IMR-90 (cell line): Measurements from ENCODE around the gene NELL1. TPM values are rescaled to one million over a fixed set of nuclear protein-coding genes. Genes with fewer than 3 reads are reported as not detected.

Experiments
- ATAC-seq: fragments of 200-7000 bp; cut with Tn5 transposase; 2 replicates; pipeline ENCODE4 v1.9.1; 2020; ENCODE audit warnings: low read depth, mild to moderate bottlenecking, moderate library complexity
- BruUV-seq: library from RNA; stranded (reverse); fragments of 400-500 nt; replicated peaks from 2 replicates; lab custom pipeline; 2021; lab: Mats Ljungman, UMichigan
- CTCF ChIA-PET: fragments of 300-600 bp; formaldehyde crosslinking; extraction: SDS; loops from one replicate; lab custom pipeline; 2021; ENCODE audit warnings: antibody characterized with exemption; lab: Yijun Ruan, JAX
- POLR2A ChIA-PET: fragments of 300-600 bp; sonication (Branson Sonifier 250); formaldehyde crosslinking; loops from one replicate; lab custom pipeline; 2022; ENCODE audit warnings: antibody characterized with exemption; ENCODE audit not compliant: unreplicated experiment; lab: Charles Lee
- DNase-seq: peaks from one replicate; pipeline ENCODE4 v3.0.0; 2013
- H2AFZ ChIP-seq: replicated peaks from 2 replicates; pipeline ENCODE3; 2013; ENCODE audit warnings: low read length, mild to moderate bottlenecking; ENCODE audit not compliant: poor library complexity
- H2AK5ac ChIP-seq: 2 replicates; pipeline ENCODE4 v1.6.1; 2013; ENCODE audit warnings: low read depth, low read length, inconsistent platforms
- H2AK9ac ChIP-seq: replicated peaks from 2 replicates; pipeline ENCODE3; 2013; ENCODE audit warnings: mild to moderate bottlenecking, low read depth, low read length, moderate library complexity; ENCODE audit not compliant: poor library complexity
- H2BK120ac ChIP-seq: 2 replicates; pipeline ENCODE4 v1.6.1; 2013; ENCODE audit warnings: low read depth, low read length, inconsistent platforms
- H2BK15ac ChIP-seq: 3 replicates; pipeline ENCODE4 v1.6.1; 2013; ENCODE audit warnings: low read depth, low read length, inconsistent platforms
- H2BK20ac ChIP-seq: 2 replicates; pipeline ENCODE4 v1.6.1; 2013; ENCODE audit warnings: low read depth, mild to moderate bottlenecking, inconsistent platforms, low read length, moderate library complexity
- H2BK5ac ChIP-seq: 2 replicates; pipeline ENCODE4 v1.6.1; 2013; ENCODE audit warnings: mild to moderate bottlenecking, low read depth, low read length, inconsistent platforms; ENCODE audit not compliant: poor library complexity, severe bottlenecking
- H3K14ac ChIP-seq: replicated peaks from 2 replicates; pipeline ENCODE4 v1.6.1; 2013; ENCODE audit warnings: low read depth, low read length, inconsistent platforms
- H3K18ac ChIP-seq: 2 replicates; pipeline ENCODE4 v1.6.1; 2013; ENCODE audit warnings: low read depth, low read length, control low read depth
- H3K23ac ChIP-seq: 2 replicates; pipeline ENCODE4 v1.6.1; 2013; ENCODE audit warnings: low read depth, low read length, inconsistent platforms
- H3K27ac ChIP-seq: 2 replicates; pipeline ENCODE4 v1.5.1; 2013; ENCODE audit warnings: mild to moderate bottlenecking, control low read depth, low read length; ENCODE audit not compliant: insufficient read depth
- H3K27me3 ChIP-seq: 2 replicates; pipeline ENCODE4 v1.6.1; 2013; ENCODE audit warnings: low read length; ENCODE audit not compliant: control insufficient read depth, insufficient read depth
- H3K36me3 ChIP-seq: 2 replicates; pipeline ENCODE4 v1.6.1; 2013; ENCODE audit warnings: low read length, mixed read lengths; ENCODE audit not compliant: control insufficient read depth, insufficient read depth
- H3K4ac ChIP-seq: 2 replicates; pipeline ENCODE4 v1.6.1; 2013; ENCODE audit warnings: low read depth, low read length, inconsistent platforms
- H3K4me1 ChIP-seq: 2 replicates; pipeline ENCODE4 v1.6.1; 2013; ENCODE audit warnings: low read length, mixed read lengths; ENCODE audit not compliant: control insufficient read depth, insufficient read depth
- H3K4me2 ChIP-seq: 2 replicates; pipeline ENCODE4 v1.6.1; 2013; ENCODE audit warnings: low read depth, mild to moderate bottlenecking, control low read depth, low read length, moderate library complexity
- H3K4me3 ChIP-seq: 2 replicates; pipeline ENCODE4 v1.5.1; 2013; ENCODE audit warnings: low read depth, mild to moderate bottlenecking, control low read depth, low read length, moderate library complexity; ENCODE audit not compliant: insufficient read depth
- H3K56ac ChIP-seq: 2 replicates; pipeline ENCODE4 v1.6.1; 2013; ENCODE audit warnings: low read length, inconsistent platforms; ENCODE audit not compliant: insufficient read depth; ENCODE audit errors: extremely low read depth
- H3K79me1 ChIP-seq, 2 experiments: 2 replicates each; pipeline ENCODE4 v1.6.1; 2013; ENCODE audit warnings: low read length in 2 of 2, inconsistent platforms in 1 of 2, low read depth in 1 of 2
- H3K9ac ChIP-seq: 2 replicates; pipeline ENCODE4 v1.6.1; 2013; ENCODE audit warnings: low read depth, low read length, control low read depth
- H3K9me1 ChIP-seq: 2 replicates; pipeline ENCODE4 v1.6.1; 2013; ENCODE audit warnings: low read length, inconsistent platforms; ENCODE audit not compliant: insufficient read depth
- H3K9me3 ChIP-seq: 2 replicates; pipeline ENCODE4 v1.6.1; 2013; ENCODE audit warnings: low read length; ENCODE audit not compliant: control insufficient read depth, insufficient read depth
- H4K20me1 ChIP-seq: 2 replicates; pipeline ENCODE4 v1.6.1; 2013; ENCODE audit warnings: low read length, inconsistent platforms; ENCODE audit not compliant: insufficient read depth
- H4K5ac ChIP-seq: 2 replicates; pipeline ENCODE4 v1.6.1; 2013; ENCODE audit warnings: mild to moderate bottlenecking, low read depth, low read length, control low read depth
- H4K8ac ChIP-seq, 2 experiments: 2 replicates each; pipeline ENCODE4 v1.6.1; 2013; ENCODE audit warnings: low read depth in 2 of 2, low read length in 2 of 2, control low read depth in 1 of 2, inconsistent platforms in 1 of 2
- H4K91ac ChIP-seq: 2 replicates; pipeline ENCODE4 v1.6.1; 2013; ENCODE audit warnings: low read depth, low read length, inconsistent platforms; ENCODE audit not compliant: insufficient read depth
- BHLHE40 ChIP-seq: fragments of 150-350 bp; IDR thresholded peaks from 2 replicates; pipeline ENCODE4 v1.6.1; 2016; ENCODE audit warnings: mild to moderate bottlenecking, low read depth, low read length
- CTCF ChIP-seq: conservative IDR thresholded peaks from 2 replicates; pipeline ENCODE4 v1.5.1; 2012; ENCODE audit warnings: mild to moderate bottlenecking, low read depth, low read length, improper control_type of control experiment
- MXI1 ChIP-seq: IDR thresholded peaks from 2 replicates; pipeline ENCODE4 v1.6.1; 2012; ENCODE audit warnings: low read depth, mild to moderate bottlenecking, low read length, moderate library complexity, borderline replicate concordance
- NFE2L2 ChIP-seq: fragments of 150-350 bp; IDR thresholded peaks from 2 replicates; pipeline ENCODE4 v1.6.1; 2016; ENCODE audit warnings: low read depth, mild to moderate bottlenecking, low read length
- USF2 ChIP-seq: fragments of 150-350 bp; IDR thresholded peaks from 2 replicates; pipeline ENCODE4 v1.6.1; 2017; ENCODE audit warnings: mild to moderate bottlenecking, antibody characterized with exemption, low read length, low read depth
- WGBS, 2 experiments: methylation state at CpG; one replicate each; pipeline versions ENCODE4 v1.1.5 to v1.1.7; 2013; ENCODE audit warnings: missing lambda C conversion rate in 2 of 2; ENCODE audit not compliant: insufficient read length in 1 of 2; ENCODE audit errors: extremely low coverage in 2 of 2; 5-methylcytosine and 5-hydroxymethylcytosine counted together
- dilution Hi-C: fragments of 300-500 bp; cut with HindIII; formaldehyde crosslinking; loops from one replicate; pipeline ENCODE4 v1.14.3; 2018; ENCODE audit warnings: low sequenced_read_pairs; ENCODE audit not compliant: unreplicated experiment
- in situ Hi-C: fragments of 300-500 bp; cut with MboI; formaldehyde crosslinking; loops from 3 replicates; pipeline ENCODE4 v1.14.3; 2019; ENCODE audit warnings: low sequenced_read_pairs, inconsistent platforms, mixed read lengths
- intact Hi-C: fragments of 100-400 bp; cut with micrococcal nuclease; formaldehyde crosslinking; loops from 2 replicates; pipeline ENCODE4 v1.10.0; 2022
- polyA plus RNA-seq, 3 experiments: library from polyadenylated mRNA; depleted of rRNA; stranded (reverse); fragments of >200 nt; gene quantifications; 2 replicates each; pipeline ENCODE4 v1.2.3, GENCODE V29; 2012; ENCODE audit warnings: low replicate concordance in 1 of 3
- total RNA-seq: library from RNA; depleted of rRNA; stranded (reverse); fragments of >200 nt; gene quantifications from 2 replicates; pipeline ENCODE4 v1.2.3, GENCODE V29; 2012

NELL1 gene
- total and polyA plus RNA-seq, 2 of the 4 experiments (the other 2 are of a cell fraction): not detected

GRCh38 chr11:20873054-20873453, 203.7 kb downstream of the NELL1 start:
- H3K27ac ChIP-seq: no peak overlapping the region
- H3K79me1 ChIP-seq: no peaks in the 10 kb centered on the region
- H3K4me2 ChIP-seq: no peak overlapping the region
- no peak overlapping the region for H3K23ac ChIP-seq
- no CpG with 5 or more reads among the region's 3 CpGs for WGBS, 2 experiments
- no peak overlapping the region for H4K91ac ChIP-seq
- H4K20me1 ChIP-seq: no peaks in the 10 kb centered on the region
- no peak overlapping the region for H2BK20ac ChIP-seq
- H3K9me3 ChIP-seq: peaks cover 2% of the 10 kb centered on the region
- no peak overlapping the region for H4K5ac ChIP-seq
- no peak overlapping the region for H3K56ac ChIP-seq
- CTCF ChIA-PET: no interaction called here
- H2BK5ac ChIP-seq: no peak overlapping the region
- H3K4ac ChIP-seq: no peak overlapping the region
- intact Hi-C loops: no loop called here
- H3K4me1 ChIP-seq: no peaks in the 10 kb centered on the region
- in situ Hi-C loops: no loop called here
- POLR2A ChIA-PET: no interaction called here
- no peak for TF ChIP-seq MXI1
- no peak for TF ChIP-seq NFE2L2
- TF ChIP-seq BHLHE40: no peak
- no peak for TF ChIP-seq USF2
- TF ChIP-seq CTCF: no peak
- H2BK120ac ChIP-seq: no peak overlapping the region
- no peak overlapping the region for H2BK15ac ChIP-seq
- ATAC-seq: no peak
- no peak for DNase-seq
- dilution Hi-C loops: no loop called here
- H3K27me3 ChIP-seq: no peaks in the 10 kb centered on the region
- H3K9ac ChIP-seq: no peak overlapping the region
- H4K8ac ChIP-seq: no peak overlapping the region
- no peak overlapping the region for H2AK5ac ChIP-seq
- H3K4me3 ChIP-seq: no peak overlapping the region
- no peak overlapping the region for H3K14ac ChIP-seq
- no peak overlapping the region for H3K18ac ChIP-seq
- no peak overlapping the region for H2AFZ ChIP-seq
- no TSS peak for BruUV-seq
- H2AK9ac ChIP-seq: no peak overlapping the region
- H3K36me3 ChIP-seq: no peaks in the 10 kb centered on the region
- no peaks in the 10 kb centered on the region for H3K9me1 ChIP-seq
